K562 (cell line): ENCODE measurements around the gene SERTAD3. TPM values are rescaled to one million over a fixed set of nuclear protein-coding genes. Genes with fewer than 3 reads are reported as not detected.
A peak's percentile ranks its signal among the peaks of the same experiment; 100 is the strongest.

Experiments
- E2F4 ChIP-seq: sonication (generic); formaldehyde crosslinking; IDR thresholded peaks from 2 replicates; pipeline ENCODE4 v1.8.0; 2022; ENCODE audit warnings: mild to moderate bottlenecking, low read depth, missing genetic modification reagents
- E2F6 ChIP-seq, 2 experiments: IDR thresholded peaks; 2 replicates each; pipeline ENCODE4 v1.6.1; 2011; ENCODE audit warnings: borderline replicate concordance in 1 of 2, control low read depth in 1 of 2, low read depth in 1 of 2, low read length in 1 of 2, mild to moderate bottlenecking in 1 of 2, mixed read lengths in 1 of 2, moderate library complexity in 1 of 2; ENCODE audit not compliant: insufficient read depth in 1 of 2, insufficient read length in 1 of 2, poor library complexity in 1 of 2, severe bottlenecking in 1 of 2; ENCODE audit errors: extremely low read depth in 1 of 2
- EP400 ChIP-seq: fragments of 450-650 bp; IDR thresholded peaks from 2 replicates; pipeline ENCODE4 v1.6.1; 2017; ENCODE audit warnings: antibody characterized with exemption, mild to moderate bottlenecking, moderate library complexity
- GABPB1 ChIP-seq: sonication (generic); formaldehyde crosslinking; IDR thresholded peaks from 2 replicates; pipeline ENCODE4 v1.8.0; 2022; ENCODE audit warnings: mild to moderate bottlenecking, missing genetic modification reagents
- HMGXB4 ChIP-seq: sonication (generic); formaldehyde crosslinking; IDR thresholded peaks from 2 replicates; pipeline ENCODE4 v1.8.1; 2023; ENCODE audit warnings: mild to moderate bottlenecking, missing genetic modification reagents
- LEF1 ChIP-seq: fragments of 450-650 bp; IDR thresholded peaks from 2 replicates; pipeline ENCODE4 v1.6.1; 2016; ENCODE audit warnings: mild to moderate bottlenecking
- MXI1 ChIP-seq: IDR thresholded peaks from 2 replicates; pipeline ENCODE4 v1.6.1; 2011; ENCODE audit warnings: low read depth, mild to moderate bottlenecking, improper control_type of control experiment, low read length
- RBFOX2 ChIP-seq: fragments of 200-400 bp; formaldehyde crosslinking; IDR thresholded peaks from 2 replicates; pipeline ENCODE4 v1.6.1; 2017; ENCODE audit warnings: low read depth, mild to moderate bottlenecking, low read length, moderate library complexity
- SAFB ChIP-seq: fragments of 200-400 bp; formaldehyde crosslinking; IDR thresholded peaks from 2 replicates; pipeline ENCODE4 v1.6.1; 2017; ENCODE audit warnings: low read depth, low read length, borderline replicate concordance
- SIN3A ChIP-seq, 2 experiments: fragments of 150-350 bp in 1 of 2; IDR thresholded peaks; 2 replicates each; pipeline ENCODE4 v1.6.1; 2011 to 2016; ENCODE audit warnings: borderline replicate concordance in 2 of 2, low read depth in 2 of 2, low read length in 2 of 2, mild to moderate bottlenecking in 2 of 2, moderate library complexity in 2 of 2; ENCODE audit not compliant: control insufficient read depth in 1 of 2
- USF1 ChIP-seq: sonication (generic); formaldehyde crosslinking; IDR thresholded peaks from 2 replicates; pipeline ENCODE4 v1.9.0; 2022; ENCODE audit warnings: mild to moderate bottlenecking, missing genetic modification reagents
- ZBTB7A ChIP-seq: IDR thresholded peaks from 2 replicates; pipeline ENCODE4 v1.6.1; 2011; ENCODE audit warnings: low read depth, mild to moderate bottlenecking, low read length, moderate library complexity, borderline replicate concordance; ENCODE audit not compliant: control insufficient read depth
- ZFX ChIP-seq: sonication (generic); formaldehyde crosslinking; IDR thresholded peaks from 2 replicates; pipeline ENCODE4 v1.8.0; 2022; ENCODE audit warnings: mild to moderate bottlenecking, missing genetic modification reagents, moderate library complexity
- polyA plus RNA-seq, 8 experiments: library from polyadenylated mRNA; depleted of rRNA in 4 of 8; stranded (reverse) in 5 of 8; unstranded in 3 of 8; fragments of >200 nt; fragmentation: Nextera tagmentation in 2 of 8; fragmentation: Illumina TruSeq in 1 of 8; extraction: Ambion mirVana in 2 of 8; extraction: Trizol in 1 of 8; gene quantifications; 2 replicates each; pipeline versions ENCODE4 v1.2.1 to v1.2.3, GENCODE V29; 2011 to 2014; ENCODE audit warnings: inconsistent platforms in 1 of 8, missing spikeins in 1 of 8
- total RNA-seq, 7 experiments: library from RNA; depleted of rRNA in 6 of 7; stranded (reverse); fragments of >200 nt in 6 of 7; fragmentation: Illumina TruSeq in 2 of 7; extraction: Trizol in 2 of 7; gene quantifications; 2 replicates each; pipeline versions ENCODE4 v1.2.1 to v1.2.3, GENCODE V29; 2011 to 2021; ENCODE audit warnings: low replicate concordance in 1 of 7
- TF ChIP-seq, protein P1 (sequence below): IDR thresholded peaks from 2 replicates; pipeline ENCODE4 v1.6.1; 2011; ENCODE audit warnings: borderline replicate concordance, low read depth, mild to moderate bottlenecking, moderate library complexity, low read length; ENCODE audit not compliant: insufficient read depth, poor library complexity, severe bottlenecking
- TF ChIP-seq, protein P2 (sequence below): fragments of 250-450 bp; sonication (Bioruptor Pico); IDR thresholded peaks from 2 replicates; pipeline ENCODE4 v1.8.0; 2021; ENCODE audit warnings: moderate library complexity, mild to moderate bottlenecking, inconsistent platforms

Gene SERTAD3
- total and polyA plus RNA-seq, 9 of the 15 experiments (the other 6 are each of a cell fraction or from before 2014, with no cell fraction given): 5.4 to 28.9 (median 17.5) TPM

GRCh38 chr19:40489882-40490230 is 45.7 kb upstream of the SERTAD3 start (continued):
- 0 out of 2 replicates have a peak, but pooled peaks have one; percentile 27 for TF ChIP-seq HMGXB4 (CRISPR knock-in tag)
- TF ChIP-seq ZBTB7A: peak; percentile 95
- TF ChIP-seq, protein P1, sequence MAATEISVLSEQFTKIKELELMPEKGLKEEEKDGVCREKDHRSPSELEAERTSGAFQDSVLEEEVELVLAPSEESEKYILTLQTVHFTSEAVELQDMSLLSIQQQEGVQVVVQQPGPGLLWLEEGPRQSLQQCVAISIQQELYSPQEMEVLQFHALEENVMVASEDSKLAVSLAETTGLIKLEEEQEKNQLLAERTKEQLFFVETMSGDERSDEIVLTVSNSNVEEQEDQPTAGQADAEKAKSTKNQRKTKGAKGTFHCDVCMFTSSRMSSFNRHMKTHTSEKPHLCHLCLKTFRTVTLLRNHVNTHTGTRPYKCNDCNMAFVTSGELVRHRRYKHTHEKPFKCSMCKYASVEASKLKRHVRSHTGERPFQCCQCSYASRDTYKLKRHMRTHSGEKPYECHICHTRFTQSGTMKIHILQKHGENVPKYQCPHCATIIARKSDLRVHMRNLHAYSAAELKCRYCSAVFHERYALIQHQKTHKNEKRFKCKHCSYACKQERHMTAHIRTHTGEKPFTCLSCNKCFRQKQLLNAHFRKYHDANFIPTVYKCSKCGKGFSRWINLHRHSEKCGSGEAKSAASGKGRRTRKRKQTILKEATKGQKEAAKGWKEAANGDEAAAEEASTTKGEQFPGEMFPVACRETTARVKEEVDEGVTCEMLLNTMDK: peak; percentile 5
- TF ChIP-seq ZFX (CRISPR knock-in tag): peak; percentile 58; the same call in 1 of the 2 replicates
- no peak for TF ChIP-seq MXI1
- TF ChIP-seq EP400: no peak; the same call in 1 of the 2 replicates
- TF ChIP-seq RBFOX2: peak; percentile 63; the same call in 1 of the 2 replicates
- TF ChIP-seq, protein P2, sequence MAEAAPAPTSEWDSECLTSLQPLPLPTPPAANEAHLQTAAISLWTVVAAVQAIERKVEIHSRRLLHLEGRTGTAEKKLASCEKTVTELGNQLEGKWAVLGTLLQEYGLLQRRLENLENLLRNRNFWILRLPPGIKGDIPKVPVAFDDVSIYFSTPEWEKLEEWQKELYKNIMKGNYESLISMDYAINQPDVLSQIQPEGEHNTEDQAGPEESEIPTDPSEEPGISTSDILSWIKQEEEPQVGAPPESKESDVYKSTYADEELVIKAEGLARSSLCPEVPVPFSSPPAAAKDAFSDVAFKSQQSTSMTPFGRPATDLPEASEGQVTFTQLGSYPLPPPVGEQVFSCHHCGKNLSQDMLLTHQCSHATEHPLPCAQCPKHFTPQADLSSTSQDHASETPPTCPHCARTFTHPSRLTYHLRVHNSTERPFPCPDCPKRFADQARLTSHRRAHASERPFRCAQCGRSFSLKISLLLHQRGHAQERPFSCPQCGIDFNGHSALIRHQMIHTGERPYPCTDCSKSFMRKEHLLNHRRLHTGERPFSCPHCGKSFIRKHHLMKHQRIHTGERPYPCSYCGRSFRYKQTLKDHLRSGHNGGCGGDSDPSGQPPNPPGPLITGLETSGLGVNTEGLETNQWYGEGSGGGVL (CRISPR knock-in tag): no peak
- 0 out of 4 replicates have a peak, but pooled peaks of 1 of the 2 experiments have one; percentile 3 for TF ChIP-seq SIN3A (IDR thresholded peaks at IDR 0.05; ENCODE audit: borderline replicate concordance in 2 of 2, control insufficient read depth in 1 of 2, low read depth in 2 of 2, low read length in 2 of 2)
- TF ChIP-seq E2F6 (IDR thresholded peaks at IDR 0.05; ENCODE audit: borderline replicate concordance in 1 of 2, extremely low read depth in 1 of 2, insufficient read depth in 1 of 2, insufficient read length in 1 of 2, low read depth in 1 of 2, low read length in 1 of 2, poor library complexity in 1 of 2, severe bottlenecking in 1 of 2): peak in 1 of 2 experiments; percentile 15
- TF ChIP-seq LEF1: no peak
- peak; percentile 44; the same call in 1 of the 2 replicates for TF ChIP-seq E2F4 (CRISPR knock-in tag)
- 0 out of 2 replicates have a peak, but pooled peaks have one; percentile 24 for TF ChIP-seq USF1 (CRISPR knock-in tag)
- TF ChIP-seq GABPB1: peak; percentile 65; the same call in 1 of the 2 replicates
- peak; percentile 57; the same call in 1 of the 2 replicates for TF ChIP-seq SAFB
